GM19395 (cell line): ENCODE results near the gene MPG.

Experiments
- ATAC-seq: cut with Tn5 transposase; IDR thresholded peaks from one replicate; pipeline ENCODE4 v1.9.1; 2021; ENCODE audit warnings: mild to moderate bottlenecking, moderate library complexity; ENCODE audit not compliant: unreplicated experiment

The MPG gene

DNA sequence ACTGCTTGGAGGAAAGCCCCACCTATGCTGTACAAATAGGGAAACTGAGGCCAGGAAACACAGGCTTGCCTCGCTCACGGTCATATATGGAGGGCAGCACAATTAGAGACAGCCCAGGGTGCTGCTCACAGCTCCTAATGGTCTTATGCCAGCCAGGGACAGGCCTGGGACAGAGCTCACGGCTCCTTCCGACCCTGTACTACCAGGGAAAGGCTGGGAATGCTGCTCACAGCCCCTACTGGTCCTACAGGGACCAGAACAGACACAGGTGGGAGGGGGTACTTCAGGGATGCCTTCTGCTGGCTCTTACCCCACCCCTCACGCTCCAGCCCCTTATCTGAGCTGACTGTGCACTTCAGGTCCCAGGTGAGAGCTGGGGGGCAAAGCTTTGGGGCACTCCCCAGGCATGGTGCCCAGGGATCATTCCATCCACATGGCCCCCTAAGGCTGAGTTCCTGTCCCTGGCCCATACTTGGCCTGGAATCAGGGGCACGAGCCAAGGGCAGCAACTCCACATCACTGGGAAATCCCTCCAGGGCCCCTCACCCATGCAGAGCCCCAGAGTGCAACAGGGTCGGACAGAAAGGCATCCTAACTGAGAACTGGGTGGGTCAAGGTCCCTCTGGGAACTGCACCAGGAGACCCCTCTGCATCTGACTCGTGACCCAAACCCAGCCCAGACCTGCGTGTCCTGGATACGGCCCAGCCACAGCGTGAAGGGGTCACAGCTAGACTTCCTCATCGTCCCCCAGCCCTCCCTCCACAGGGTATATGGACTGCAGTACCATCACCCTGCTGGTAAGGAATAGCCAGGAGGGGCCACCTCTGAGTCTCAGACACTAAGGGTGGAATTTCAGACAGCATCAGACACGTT lies 11.5 kb upstream of the MPG start:
- no peak for ATAC-seq

DNA sequence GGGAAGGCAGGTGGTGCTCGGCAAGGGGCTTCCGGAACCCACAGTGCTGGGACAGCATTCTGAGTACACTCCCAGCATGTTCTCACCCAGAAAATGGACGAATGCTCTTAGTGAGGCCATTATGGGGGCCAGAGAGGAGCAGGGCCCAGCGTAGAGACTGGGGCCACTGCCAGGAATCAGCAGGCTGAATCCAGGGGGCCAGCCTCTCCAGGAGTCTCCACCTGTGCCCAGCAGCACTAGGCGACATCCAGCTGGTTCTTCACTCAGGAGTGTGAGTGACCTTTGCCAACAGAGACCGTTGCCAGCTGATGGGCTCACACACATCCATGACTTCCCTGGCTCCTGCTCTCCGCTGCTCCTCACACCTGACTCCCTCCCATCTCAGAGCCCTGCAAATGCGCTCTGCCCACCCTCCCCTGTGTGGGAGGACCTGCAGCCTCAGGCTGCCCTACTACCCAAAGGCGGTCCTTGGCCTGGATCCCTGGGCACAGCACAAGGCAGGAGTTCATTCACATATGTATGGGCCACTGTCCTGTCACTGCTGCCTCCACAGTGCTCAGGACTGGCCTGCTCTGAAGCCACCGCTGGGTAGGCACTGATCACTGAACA lies 10.7 kb upstream of the MPG start:
- no peak for ATAC-seq

DNA sequence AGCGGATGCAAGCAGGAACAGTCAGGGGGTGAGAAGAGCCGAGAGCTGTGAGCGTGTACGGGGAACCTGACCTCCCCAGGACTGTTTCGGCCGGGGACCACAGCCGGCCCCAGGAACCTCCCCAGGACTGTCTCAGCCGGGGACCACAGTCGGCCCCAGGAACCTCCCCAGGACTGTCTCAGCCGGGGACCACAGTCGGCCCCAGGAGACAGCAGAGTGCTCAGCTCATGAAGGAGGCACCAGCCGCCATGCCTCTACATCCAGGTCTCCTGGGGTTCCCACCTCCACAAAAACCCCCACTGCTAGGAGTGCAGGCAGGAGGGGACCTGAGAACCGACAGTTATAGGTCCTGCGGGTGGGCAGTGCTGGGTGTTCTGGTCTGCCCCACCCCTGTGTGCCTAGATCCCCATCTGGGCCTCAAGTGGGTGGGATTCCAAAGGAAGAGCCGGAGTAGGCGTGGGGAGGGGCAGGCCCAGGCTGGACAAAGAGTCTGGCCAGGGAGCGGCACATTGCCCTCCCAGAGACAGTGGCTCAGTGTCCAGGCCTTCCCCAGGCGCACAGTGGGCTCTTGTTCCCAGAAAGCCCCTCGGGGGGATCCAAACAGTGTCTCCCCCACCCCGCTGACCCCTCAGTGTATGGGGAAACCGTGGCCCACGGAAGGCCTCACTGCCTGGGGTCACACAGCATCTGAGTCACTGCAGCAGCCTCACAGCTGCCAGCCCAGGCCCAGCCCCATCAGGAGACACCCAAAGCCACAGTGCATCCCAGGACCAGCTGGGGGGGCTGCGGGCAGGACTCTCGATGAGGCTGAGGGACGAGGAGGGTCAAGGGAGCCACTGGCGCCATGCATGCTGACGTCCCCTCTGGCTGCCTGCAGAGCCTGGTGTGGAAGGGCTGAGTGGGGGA lies 9.9 kb upstream of the MPG start:
- no peak for ATAC-seq

DNA sequence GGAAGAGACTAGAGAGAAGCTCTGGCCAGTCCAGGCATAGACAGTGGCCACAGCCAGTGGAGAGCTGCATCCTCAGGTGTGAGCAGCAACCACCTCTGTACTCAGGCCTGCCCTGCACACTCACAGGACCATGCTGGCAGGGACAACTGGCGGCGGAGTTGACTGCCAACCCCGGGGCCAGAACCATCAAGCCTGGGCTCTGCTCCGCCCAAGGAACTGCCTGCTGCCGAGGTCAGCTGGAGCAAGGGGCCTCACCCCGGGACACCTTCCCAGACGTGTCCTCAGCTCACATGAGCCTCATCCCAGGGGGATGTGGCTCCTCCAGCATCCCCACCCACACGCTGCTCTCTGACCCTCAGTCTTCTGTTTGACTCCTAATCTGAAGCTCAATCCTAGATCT lies 8.8 kb upstream of the MPG start:
- ATAC-seq: no peak

DNA sequence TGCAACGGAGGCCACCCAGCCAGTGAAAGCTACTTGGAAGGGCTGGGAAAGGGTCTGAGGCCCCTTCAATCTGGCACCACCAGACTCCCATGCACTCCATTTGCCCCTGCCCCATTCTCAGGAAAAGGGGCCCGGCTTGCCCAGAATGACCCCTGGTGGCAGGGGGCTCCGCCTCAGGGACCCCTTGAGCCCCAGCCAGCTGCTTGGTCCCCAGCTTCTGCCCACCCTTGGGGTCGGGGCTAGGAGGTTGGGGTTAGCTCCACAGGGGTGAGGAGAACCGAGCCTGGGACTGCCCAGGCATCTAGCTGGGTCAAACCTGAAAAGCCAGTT lies 6.8 kb upstream of the MPG start:
- ATAC-seq: no peak

DNA sequence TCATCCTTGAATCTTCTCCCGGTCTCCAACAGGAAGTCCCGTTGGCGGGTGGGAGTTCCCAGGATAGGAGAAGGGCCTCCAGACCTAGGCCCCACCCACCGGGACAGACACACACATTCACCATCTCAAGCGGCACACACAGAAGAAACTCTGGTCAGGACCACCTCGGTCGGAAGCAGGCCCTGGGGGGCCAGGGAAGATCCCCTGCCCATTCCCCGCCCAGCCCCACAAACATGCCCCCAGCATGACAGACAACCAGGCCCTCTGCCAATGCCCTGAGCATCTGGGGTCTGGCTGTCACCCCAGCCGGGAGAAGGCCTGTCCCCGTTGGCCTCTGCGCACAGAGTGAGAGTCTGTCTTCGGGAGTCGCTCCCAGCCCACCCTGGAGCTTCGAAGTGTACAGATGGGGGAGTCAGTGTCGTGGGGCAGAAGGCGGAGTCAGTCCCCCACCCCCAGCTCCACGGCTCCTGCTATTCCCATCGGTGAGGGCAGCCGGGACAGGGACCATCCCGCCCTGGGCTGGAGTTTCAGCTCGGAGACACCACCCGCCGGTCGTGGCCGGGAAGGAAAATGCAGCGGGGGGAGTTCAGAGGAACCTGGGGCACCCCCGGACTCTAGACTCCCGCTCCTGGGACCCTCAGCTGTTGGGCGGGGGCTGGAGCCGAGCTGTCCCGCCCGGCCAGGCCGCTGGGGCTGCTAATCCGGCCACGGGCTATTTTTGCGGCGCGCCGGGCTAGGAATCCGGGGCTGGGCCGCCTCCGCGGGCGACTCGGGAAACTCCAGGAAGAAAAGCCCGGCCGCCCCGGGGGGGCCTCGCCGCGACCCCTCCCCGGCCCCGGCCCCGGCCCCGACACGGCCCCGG lies 6.3 kb upstream of the MPG start:
- no peak for ATAC-seq

DNA sequence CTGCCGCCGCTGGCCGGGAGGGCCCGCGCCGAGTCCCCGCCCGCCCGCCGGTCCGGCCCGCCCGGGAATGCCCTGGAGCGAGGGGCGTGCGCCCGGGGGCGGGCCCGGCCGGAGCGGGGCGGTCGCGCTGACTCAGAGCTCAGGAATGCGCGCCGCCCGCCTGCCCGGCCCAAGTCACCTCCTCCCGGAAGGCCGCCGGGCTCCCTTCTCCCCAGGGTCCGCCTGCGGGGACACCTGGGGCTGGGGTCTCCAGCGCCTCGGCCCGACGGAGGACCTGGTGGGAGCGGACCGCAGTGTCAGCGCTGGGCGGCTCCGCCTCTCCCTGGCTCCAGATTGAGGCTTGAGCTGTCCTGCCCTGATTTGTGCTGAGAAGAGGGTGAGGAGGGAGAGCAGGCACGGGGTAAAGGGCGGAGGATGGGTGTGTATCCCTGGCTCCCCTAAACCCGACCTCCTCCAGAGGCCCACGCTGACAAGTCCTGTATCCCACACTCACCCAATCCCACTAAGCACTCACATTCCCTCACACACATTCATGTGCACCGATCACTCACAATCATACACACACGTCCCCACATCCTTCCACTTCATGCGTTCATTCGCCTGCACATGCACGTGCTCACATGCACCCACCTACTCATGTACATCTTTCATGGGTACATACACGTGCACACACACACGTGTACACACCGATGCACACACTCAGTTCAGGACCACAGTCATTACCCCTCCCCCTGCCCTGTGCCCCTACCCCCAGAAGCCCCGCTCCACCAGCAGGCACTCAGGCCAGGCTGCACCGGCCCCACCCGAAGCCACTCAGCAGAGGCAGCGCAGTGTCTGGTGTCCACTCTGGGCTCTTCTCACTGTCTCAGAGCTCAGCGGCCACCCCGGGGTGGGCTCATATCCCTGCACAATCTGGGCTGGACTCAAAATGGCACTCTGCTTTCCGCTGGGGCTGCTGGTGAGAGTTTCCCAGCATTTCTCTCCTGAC lies 5.2 kb upstream of the MPG start, which contains the start of gene RHBDF1:
Gene RHBDF1 (minus strand): TSS at position 71 of the 988 bp plus-strand sequence. CDS start 7,616 bp downstream, outside the sequence.
- no peak for ATAC-seq

DNA sequence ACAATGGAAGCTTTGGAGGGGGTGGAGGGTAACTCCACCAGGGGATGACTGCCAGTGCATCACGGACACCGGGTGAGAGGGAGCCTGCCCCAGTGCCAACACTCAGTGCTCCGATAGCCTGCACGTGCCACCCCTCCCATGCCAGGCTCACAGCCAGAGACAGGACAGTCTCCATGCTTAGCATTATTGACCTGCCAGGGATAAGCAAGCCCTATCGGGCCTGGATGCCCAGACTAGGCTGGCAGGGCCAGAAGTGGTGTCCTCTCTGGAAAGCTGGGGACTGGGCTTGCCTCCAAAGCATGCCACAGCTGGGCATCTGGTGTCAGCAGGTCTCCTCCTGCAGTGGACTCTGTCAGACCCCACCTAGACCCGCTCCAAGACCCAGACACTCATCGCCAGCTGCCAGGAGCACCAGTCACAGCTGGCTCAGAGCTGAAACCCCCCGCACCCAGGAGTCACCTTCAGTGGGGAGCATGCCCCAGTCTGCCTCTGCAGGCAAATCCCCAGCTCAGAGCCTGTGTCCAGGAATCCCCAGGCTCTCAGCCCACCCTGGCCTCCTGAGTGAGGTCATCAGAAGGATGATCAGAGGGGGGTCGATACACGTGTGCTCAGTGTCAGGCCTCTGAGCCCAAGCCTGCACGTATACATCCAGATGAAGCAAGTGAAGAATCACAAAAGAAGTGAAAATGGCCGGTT lies 3.8 kb upstream of the MPG start:
- no peak for ATAC-seq

DNA sequence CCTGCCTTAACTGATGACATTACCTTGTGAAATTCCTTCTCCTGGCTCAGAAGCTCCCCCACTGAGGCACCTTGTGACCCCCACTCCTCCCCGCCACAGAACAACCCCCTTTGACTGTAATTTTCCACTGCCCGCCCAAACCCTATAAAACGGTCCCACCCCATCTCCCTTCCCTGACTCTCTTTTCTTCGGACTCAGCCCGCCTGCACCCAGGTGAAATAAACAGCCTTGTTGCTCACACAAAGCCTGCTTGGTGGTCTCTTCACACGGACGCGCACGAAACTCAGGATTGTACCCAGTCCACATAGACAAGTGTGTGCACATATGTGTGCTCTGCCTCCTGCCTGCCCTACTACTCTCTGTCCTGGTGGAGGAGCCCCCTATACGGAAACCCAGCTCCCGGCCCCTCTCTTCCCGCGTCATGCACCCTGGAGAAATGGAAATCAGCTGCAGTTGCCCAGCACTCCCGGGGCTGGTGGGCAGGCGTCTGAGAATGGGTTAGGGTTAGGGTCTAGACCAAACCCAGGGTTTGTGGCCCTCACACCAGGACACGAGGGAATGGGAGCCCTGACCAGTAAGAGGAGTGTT lies 3.2 kb upstream of the MPG start:
- ATAC-seq: no peak

DNA sequence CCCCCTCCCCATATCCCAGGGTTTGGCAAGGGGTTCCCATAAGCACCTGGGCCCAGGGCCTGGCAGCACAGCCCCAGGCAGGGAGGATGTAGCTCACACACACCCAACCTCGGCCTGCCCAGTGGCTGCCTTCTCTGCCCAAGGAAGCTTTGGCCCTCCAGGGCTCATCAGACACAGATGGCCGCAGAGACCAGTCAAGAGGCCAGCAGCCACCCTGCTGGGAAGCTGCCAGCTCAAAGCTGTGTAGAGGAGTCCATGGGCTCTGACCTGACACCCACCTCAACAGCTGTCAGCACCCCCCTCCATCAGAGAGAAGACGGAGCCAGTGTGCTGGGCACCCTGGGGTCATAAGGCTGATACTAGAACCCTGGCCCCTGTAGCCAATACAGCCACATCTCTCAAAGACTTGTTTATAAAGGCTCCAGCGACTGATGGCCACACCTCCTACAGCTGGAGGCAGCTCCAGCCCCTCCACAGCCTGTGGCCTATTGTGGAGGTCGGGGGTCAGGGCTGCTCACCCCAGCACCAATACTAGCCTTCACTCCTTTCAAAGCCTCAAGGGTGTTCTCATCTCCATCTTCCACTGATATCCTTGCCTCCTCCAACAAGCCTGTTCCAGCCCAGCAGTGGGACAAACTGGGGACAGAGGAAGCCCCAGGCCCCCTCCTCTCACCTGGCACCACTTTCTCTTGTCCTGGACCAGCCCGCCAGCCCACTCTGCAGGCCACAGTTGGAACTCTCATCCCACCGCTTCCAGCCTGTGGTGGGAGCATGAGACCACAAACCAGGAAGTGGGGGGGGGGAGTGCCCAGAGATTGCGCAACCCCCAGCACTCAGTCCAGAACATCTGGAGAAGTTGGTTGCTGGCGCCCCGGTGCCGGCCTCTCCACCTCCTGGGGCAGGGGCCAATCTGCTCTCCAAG lies 2.2 kb upstream of the MPG start:
- no peak for ATAC-seq

DNA sequence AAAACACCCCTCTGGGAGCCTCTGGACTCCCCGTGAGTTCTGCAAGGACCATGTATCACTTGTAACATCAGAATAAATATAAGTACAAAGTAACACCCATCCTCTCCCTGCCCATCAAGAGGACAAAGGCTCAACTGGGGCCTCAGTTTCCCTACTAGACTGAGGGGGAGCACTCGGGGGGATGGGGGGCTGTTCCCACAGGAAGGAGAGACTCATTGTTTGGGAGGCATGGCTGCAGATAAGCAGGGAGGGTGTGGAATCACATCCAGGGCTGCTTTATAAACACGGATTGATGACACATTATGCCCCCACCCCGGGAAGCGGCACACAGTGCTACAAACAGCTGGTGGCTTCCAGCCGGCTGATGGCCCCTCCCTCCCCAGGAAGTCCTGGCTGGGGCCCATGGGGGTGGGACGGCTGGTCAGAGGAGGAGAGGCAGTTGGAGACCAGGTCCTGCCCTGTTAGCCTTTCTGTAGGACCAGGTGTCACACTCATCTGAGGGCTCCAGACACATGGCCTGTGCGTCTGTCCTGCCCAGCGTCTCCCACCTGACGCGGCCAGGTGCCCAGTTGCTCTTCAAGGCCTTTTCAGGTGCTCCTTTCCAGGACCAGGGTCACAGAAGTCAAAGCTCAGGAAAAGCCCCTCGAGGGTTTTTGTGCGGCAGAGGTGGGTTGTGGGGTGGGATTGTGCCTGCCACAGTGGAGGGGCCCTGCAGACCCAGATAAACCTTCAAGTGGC lies 1.3 kb upstream of the MPG start:
- no peak for ATAC-seq

DNA sequence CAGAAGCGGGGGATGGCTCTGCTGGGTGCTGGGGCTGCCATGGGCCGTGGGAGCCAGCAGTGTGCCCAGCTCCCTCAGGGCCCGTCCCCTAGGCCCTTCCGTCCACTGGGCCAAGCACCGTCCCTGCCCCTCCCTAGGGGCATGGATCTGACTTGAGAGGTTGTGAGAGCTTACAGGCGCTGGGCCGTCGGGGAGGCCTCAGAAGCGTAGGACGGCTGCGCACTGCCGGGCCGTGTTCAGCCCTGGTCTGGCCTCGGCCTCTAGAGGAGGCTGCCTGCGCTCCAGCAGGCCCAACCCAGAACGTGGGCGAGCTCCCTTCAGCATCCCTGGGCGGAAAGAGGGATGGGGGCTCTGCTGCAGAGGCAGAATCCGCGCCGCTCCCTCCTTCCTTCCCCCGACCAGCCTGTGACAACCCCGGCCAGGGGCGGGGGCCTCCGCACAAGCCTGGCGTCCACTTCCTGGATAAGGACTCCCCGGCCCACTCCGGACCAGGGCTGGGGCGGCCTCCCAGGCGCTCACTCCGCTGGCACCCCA lies 685 bp upstream of the MPG start:
- ATAC-seq: peak; percentile 41

DNA sequence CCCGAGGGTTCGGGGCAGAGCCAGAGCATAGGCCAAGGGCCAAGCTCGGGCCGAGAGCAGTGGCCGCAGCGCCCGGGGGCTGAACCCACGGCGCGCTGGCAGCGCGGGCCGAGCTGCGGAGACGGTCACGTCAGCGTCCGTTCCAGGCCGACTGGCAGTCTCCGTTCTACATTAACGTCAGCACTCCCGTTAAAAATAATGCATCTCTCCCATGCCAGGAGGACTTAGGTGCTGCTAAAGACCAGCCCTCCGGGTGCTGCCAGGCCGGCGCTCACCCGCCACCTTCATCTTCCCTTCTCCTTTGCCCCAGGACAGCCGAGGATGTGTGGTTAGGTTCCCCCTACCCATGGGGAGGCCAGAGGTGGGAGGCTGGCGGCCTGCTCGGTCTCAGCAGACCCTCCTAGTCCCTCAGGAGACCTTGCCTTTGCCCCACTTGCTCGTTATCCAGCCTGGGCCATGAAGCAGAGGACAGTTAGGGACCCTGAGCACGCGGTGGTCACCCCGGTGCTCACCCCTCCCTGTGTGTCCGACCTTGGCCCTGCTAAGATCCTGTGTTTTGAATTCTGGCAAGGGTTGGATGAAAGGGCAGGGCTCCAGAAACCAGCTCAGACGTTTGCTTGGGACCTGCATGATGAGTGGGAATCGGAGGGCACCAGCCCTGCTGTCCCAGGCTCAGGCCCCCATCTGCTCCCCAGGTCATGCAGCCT lies 572 bp downstream of the MPG start:
- ATAC-seq: no peak

DNA sequence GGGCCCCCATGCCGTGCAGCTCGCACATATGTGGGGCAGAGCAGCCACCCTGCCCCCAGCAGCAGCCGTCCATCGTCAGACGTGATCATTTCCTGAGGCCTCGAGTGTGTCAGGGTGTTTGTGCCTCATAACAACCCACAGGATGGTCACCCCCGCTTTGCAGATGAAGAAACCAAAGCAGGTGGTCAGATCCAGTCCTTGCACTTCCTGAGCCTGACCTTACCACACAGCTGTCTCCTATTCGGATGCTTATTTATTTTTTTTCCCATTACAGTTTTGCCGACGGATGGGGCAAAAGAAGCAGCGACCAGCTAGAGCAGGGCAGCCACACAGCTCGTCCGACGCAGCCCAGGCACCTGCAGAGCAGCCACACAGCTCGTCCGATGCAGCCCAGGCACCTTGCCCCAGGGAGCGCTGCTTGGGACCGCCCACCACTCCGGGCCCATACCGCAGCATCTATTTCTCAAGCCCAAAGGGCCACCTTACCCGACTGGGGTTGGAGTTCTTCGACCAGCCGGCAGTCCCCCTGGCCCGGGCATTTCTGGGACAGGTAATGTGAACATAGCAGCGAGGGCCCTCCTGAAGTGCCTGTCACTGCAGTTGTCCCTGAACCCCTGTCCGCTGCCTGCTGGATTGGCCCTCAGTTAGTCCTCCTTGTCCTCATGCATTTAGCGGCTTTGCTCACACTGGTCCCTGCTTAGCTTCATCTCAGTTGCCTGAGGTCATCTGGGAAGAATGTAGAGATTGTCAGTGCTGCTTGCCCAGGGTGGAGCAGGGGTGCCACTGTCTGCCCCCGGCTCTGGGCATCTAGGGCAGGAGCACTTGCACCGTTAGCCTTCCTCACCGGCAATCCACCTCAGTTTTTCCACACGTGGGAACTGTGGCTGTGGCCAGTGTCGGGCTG lies 1.4 kb downstream of the MPG start:
- ATAC-seq: no peak
